ENCODE data around the gene TANGO6.

GRCh38 chr16:69108905-69109252 is 265.5 kb downstream of the TANGO6 start:
- TF ChIP-seq, protein P1, sequence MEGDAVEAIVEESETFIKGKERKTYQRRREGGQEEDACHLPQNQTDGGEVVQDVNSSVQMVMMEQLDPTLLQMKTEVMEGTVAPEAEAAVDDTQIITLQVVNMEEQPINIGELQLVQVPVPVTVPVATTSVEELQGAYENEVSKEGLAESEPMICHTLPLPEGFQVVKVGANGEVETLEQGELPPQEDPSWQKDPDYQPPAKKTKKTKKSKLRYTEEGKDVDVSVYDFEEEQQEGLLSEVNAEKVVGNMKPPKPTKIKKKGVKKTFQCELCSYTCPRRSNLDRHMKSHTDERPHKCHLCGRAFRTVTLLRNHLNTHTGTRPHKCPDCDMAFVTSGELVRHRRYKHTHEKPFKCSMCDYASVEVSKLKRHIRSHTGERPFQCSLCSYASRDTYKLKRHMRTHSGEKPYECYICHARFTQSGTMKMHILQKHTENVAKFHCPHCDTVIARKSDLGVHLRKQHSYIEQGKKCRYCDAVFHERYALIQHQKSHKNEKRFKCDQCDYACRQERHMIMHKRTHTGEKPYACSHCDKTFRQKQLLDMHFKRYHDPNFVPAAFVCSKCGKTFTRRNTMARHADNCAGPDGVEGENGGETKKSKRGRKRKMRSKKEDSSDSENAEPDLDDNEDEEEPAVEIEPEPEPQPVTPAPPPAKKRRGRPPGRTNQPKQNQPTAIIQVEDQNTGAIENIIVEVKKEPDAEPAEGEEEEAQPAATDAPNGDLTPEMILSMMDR (IDR thresholded peaks at IDR 0.05; ENCODE audit: borderline replicate concordance, extremely low read depth, low read length, poor library complexity, severe bottlenecking) = no peak
- no peak for TF ChIP-seq EZH2 (IDR thresholded peaks at IDR 0.05; ENCODE audit: borderline replicate concordance, low read depth, low read length, severe bottlenecking)

Data from DND-41 (cell line).